Fibroblast of peridontal ligament (primary cell): ENCODE results near the gene TMEM132C.

Source experiments
- DNase-seq: peaks from one replicate; pipeline ENCODE4 v3.0.0-alpha.2; 2010; ENCODE audit errors: extremely low read depth

Gene TMEM132C

DNA sequence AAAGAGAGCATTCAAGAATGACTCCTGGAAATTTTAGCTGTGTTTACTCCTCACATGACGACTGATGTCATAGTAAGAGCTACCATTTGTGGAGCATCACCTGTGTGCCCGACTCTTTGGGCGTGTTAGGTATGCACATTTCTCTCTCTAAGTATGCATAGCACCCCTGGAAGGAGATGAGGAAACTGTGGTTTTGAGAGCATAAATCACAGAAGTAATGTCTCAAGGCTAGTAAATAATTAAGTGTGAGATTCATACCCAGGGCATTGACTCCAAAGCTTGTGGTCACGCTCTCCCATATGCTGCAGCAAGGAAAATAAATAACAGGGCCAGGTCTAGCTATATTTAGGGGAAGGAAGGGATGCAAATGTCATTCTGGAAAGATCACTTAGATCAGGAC, 340.7 kb downstream of the TMEM132C start:
- DNase-seq: no peak

DNA sequence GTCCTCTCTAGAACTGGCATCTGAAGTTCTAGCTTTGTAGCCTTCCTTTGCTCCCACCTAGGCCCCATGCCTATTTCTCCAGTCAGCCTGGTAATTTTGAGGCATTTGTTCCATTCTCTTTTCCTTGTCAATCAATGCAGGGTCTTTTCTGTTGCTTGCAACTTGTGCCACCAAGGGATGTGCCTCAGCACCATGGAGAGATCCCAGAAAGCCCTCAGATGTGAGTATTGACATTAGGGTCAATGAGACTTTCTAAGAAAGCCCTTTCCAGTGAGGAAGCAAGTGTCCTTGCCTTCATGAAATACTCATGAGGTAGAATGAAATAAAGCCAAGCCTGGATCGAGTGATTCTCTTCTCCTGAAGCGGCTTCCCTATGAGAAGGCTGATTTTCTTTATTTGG, 342.9 kb downstream of the TMEM132C start:
- no peak for DNase-seq

DNA sequence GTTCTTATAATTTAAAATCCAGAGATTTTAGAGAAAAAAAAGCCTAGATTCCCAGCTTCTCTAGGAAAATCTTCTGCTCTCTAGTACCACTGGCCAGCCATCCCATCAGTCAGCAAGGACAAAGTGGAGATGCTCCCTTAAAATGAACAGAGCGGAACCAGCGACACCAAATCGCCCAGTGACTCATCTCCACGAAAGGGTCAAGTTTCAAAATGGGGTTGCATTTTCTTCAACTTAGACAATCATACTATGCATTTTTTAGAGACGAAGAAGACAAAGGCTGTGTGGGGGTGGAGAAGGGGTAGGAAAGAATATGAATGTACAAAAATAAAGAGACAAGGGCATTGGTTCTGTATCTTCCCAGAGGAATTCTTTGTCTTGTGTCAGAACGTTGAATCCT, 344.8 kb downstream of the TMEM132C start:
- no peak for DNase-seq

DNA sequence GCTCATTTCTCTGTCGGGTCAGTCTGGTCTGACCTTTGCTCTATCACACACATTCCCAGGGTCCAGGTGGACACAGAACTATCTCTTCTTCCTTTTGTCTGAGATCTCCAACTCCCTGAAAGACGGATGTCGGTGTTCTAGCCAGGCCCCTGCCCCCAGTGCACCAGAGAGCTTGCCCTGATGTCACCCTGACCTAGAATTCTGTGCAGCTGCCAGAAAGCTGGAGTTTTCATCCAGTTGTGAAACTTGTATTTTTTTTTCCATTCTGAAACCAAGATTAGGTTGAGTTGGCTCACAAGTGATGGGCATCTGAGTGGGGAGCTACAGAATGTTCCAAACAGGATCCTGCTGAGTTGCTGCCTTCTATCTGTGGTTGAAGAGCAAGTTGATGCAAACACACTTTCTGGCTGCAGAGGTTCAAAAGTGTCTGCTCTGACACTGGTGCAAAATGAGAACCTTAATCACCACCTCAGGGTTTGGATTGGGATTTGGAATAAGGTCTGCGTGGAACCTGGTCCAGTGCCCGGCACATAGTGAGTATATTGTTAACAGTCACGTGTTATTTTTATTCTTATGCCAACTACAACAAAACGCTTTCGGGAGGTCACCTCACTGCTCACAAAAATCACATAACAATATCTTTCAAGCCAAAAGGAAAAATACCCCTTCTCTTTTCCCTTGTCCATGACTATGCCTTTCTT, 345.3 kb downstream of the TMEM132C start:
- no peak for DNase-seq

DNA sequence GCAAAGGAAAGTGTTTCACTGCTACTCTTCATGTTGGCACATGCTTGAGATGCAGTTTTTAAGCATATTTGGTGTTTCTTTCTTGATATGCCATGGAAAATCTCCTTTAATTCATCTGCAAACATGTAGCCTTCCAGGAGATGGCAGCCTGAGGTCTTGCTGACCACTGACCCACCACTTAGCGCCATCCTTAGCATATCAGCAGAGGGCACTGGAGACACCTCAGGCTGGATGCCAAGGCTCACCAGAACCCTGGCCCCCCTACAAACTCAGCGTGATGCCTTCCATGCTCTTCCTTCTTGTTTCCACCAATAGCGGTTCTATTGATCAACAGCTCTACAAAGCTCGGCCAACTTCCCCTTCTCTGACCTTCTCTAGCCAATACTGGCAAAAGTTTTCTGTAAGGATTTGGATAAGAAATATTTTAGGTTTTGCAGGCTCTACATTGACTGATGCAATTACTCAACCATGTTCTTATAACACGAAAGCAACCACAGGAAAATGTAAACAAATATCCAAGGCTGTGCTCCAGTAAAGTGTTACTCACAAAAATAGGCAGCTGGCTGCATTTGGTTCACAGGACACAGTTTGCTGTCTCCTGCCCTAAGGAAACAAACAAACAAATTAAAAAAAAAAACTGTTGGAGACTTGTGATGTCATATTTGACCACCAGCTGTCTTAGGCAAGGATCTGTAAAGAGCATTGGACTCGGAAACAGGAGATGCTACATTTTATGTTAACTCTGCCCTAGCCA, 347.0 kb downstream of the TMEM132C start:
- no peak for DNase-seq

DNA sequence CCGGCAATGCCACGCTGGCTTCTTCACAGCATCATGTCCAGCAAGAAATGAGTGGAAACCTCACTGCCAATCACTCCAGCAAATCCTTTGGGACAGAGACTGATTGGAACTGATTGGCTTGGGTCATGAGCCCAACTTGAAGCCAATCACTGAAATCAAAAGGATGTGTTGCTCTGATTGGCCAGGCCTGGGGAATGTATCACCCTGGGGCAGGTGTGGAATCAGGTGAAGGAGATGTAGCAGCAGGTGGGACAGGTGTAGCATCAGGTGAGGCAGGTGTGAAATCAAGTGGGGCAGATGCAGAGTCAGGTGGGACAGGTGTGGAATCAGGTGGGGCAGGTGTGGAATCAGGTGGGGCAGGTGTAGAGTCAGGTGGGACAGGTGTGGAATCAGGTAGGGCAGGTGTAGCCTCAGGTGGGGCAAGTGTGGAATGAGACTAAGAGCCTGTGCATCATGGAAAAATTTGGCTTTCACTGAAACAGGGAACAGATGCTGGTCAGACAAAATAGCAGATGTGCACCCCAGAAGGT, 350.4 kb downstream of the TMEM132C start:
- no peak for DNase-seq

DNA sequence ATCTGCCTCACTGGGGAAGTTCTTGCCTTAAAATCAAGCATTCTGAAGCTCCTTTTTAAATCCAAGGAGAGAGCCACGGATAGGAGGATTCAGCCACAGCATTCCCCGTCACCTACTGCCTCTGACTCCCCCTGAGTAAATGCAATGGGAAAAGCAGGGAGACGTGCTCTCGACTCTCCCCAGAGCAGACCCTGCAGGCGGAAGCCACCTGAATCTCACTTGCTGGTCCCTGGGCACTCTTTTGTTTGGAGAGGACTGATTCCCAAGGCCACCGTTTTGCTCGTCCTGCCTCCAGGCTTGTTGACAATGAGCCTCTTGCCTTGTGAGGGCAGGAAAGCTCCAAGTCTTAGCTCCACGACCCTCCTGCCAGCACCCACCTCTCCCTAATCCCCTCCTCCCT, 352.3 kb downstream of the TMEM132C start:
- DNase-seq: no peak

DNA sequence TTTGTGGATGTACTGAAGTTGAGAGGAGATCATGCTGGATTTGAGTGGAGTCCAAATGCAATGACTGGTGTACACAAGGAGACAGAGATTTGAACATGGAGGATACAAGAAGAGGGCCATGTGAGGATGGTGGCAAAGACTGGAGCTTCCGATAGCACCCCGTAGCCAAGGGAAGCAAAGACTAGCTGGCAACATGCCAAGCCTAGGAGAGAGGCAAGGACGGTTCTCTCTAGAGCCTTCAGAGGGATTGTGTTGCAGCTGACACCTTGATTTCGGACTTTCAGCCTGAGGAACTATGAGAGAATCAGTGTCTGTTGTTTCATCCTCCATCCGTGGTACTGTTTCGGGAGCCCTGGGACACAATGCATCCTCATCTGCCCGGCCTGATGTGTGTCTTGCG, 354.3 kb downstream of the TMEM132C start:
- no peak for DNase-seq

DNA sequence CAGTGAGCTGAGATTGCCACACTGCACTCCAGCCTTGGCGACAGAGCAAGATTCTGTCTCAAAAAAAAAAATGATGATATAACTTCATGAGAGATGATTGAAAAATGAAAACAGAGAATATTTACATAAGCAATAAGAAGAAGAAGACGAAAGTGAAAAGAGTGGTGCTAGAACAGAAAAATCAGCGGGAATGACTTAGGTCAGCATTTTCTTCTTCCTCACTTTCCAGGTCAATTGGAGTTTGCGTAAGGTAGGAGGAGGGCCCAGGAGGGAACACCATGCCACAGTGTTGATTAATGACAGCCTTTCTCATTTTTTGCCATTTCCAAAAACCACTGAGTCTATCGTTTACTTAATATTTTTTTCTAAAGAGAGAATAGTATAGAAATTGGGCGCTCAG, 356.8 kb downstream of the TMEM132C start:
- no peak for DNase-seq

DNA sequence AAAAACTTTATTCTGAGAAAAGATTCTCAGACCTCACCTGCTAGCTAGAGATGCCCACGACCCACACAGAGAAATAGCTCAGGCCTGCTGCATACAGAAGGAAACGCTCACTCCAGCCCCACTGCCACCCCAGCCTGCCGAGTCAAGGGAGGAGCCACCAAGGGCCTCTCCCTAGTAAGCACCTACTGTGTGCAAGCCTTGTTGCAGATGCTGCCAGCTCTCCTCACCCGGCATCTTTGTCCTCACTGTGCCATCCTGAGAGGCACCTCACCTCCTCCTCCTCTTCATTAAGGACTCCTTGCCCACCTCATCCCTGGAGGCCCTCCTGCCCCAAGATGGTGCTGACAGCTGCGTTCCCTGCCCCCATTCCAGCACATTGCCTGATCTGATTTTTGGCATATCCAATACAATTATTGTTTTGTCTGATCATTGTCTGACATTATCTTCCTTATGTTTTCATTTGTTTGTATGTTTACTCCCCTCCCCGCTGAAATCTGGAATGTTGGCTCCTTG, 359.9 kb downstream of the TMEM132C start:
- no peak for DNase-seq

DNA sequence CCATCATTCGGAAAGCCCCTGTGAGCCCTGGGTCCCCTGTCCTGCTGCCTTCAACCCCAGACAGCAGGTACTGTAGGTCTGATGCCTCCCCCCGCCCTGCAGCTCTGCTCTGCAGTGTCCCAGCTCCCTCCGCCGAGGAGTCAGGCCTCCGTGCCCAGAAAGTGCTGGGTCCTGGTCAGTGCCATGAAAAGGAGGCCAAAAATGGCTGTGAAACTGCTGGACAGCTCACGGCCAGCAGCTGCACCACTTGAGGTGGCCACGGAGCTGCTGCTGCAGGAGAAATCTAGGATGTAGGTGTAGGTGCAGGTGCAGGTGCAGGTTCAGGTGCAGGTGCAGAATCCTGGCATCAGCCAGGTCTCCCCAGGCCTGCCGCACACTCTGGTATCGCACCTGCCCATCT, 360.7 kb downstream of the TMEM132C start:
- DNase-seq: no peak

DNA sequence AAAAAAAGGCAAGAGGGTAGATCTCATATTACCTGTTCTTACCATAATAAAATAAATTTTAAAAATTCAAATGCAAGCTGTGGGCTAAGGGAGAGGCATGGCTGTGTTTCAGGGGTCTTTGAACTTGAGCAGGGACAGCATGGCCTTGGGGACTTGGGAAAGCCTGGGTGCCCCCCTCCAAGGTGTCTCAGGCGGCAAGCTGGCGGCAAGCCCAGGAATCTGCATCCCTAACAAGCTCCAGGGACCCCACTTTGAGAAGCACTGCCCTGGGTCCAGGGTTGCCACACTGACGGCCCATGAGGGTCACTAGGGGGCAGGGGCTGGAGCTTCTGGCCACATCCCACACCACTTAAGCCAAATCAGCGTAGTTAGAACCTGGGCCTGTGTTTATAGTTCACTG, 363.0 kb downstream of the TMEM132C start:
- no peak for DNase-seq

DNA sequence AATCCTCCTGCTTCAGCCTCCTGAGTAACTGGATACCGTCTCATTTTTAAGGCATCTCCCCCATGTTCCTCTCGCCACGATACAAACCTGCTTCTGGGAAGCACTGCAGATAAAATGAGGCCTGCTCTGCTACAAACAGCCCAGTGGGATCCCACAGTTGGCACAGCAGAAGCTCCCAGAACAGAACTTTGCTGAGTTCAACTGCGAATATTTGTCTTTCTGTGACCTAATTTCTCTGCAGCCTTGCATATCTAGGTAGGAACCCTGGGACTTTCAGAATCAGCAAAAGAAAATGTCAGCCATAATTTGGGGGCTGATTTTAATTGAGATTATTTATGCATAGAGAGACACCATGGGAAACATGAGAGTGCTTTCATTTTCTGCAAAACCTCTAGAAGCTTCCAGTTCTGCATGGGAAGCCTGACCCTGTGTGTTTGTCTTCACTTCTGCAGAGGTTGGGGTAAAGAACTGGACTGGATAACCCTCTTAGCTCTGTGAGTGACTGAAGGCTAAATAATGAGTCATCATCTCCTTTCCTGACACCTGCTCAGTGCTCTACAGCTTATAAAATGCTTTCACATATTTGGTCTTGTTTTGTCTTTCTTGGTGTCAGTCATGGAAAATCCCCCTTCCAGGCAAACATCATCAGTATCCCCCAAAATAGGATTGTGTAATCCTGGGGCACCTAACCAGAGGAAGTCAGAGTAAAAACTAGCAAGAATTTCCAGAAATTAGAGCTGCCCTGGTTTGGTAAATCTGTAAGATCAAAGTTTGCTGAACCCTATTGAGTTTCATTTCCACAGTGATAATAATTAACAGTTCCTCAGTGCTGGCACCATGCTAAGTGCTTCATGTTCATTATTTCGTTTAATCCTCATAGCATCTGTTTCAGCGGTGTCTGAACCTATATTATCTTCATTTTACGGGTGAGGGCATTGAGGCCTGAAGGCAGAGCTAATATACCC, 371.0 kb downstream of the TMEM132C start:
- DNase-seq: no peak

DNA sequence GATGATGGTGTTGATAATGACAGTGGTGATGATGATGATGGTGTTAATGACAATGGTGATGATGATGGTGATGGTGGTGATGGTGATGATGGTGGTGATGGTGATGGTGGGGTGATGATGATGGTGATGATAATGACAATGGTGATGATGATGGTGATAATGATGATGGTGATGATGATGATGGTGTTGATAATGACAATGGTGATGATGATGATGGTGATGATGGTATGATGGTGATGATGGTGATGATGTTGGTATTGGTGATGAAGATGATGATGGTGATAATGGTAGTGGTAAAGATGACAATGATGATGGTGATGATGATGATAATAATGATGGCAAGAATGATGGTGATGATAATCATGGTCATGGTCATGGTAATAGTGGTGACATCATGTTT, 372.1 kb downstream of the TMEM132C start:
- DNase-seq: no peak

DNA sequence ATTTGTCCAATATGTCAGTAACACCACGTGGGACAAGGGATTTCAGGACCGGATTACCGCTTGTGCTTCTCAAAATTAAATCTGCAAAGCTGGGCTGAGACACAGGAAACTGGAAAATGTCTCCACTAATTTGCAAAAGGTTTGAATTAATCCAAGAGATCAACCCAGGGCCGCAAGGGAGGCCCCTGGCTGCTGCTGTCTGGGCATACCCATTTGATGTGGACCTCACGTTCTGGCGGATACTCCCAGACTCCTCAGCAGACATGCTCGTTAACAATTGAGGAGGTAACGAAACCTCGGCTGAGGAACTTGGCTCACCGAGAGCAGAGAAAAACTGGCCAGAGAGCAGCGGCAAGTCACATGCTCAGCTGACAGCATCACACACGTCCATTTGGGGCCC, 376.2 kb downstream of the TMEM132C start:
- no peak for DNase-seq

DNA sequence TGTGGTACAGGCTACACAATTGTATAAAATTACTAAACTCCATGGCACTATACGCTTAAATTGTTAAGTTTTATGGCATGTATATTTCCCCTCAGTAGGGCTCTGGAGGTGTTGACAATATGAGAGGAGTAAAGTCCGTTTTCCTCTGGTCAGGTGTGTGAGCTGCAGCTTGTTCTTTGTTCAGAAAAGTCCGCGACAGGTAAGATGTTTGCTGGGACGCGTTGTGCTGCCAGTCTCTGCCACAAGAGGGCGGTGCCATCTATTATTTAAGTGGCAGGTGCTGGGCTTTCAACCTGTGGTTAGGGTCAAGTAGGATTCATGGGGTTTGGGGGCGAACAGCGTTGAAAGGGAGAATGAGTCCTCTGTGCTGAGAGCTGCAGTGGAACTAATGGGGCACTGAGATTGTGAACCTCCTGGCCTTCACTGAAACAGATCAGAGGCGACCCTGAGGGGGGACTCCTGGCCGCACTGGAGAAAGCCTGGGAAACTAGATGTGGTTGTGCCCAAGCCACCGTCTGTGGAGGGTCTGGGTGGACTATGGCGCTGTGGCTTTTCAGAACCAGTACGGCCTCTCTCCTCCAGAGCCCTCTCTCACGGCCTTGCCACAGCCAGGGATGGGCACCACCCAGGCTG, 377.8 kb downstream of the TMEM132C start:
- DNase-seq: no peak

DNA sequence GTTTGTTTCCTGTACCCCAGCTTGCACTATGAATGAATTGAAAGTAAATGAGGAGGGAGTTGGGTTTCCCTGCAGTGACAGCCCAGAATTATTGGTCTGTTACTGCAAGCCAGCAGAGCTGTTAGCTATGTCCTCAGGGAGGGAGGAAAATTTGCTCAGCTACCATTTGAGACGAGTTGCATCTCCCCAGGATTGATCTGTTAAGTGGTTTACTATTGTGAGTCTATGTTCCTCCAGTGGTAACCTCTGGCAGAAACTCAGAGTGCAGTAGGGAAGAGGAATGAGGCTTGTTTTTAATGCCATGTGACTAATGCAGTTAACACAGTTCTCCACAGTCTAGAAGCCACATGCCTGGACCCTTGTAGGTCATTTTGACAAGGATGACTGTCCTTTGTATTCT, 382.9 kb downstream of the TMEM132C start:
- DNase-seq: no peak

DNA sequence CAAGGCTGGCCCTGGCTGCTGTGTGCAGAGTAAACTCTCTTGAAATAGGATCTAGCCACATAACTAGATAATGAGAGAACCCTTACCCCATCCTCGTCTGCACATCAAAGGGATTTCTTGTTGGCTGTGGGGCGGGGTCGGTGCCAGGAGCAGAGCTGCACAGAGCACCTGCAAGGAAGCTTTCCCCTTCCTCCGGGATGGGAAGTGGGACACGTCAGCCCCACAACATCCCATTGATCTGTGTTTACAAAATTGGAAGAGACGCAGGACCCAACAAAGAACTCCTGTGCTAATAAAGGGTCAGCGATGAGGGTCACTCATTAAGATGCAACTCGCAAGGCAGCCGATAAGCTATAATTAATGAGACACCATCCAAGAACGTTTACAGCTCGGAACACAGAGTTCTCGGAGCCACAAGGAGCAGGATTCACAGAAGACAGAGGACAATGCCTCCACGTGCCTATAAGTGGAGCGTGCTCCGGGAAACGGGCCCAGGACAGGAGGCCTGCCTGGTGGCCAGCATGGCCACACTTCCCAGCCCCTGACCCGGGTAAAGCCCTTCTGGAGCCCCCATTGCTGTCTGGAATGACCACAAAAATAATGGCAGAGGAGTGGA, 385.3 kb downstream of the TMEM132C start:
- no peak for DNase-seq

DNA sequence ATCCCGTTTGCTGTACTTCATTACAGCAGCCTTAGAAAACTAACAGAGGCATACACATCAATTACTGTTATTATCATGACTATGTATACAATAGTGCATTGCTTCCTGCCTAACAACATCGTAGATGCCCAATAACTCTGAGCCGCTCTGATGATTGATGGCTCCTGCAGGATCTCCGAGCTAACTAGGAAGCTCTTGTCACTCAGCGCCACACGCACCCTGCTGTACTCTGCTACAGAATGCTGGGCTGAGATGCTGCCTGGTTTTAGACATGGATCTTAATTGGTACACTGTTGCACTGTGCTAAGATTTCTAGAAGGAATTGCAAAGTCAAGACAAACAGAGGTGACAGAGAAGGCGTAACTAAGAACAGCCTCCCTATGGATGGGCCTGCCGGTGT, 387.5 kb downstream of the TMEM132C start:
- no peak for DNase-seq

DNA sequence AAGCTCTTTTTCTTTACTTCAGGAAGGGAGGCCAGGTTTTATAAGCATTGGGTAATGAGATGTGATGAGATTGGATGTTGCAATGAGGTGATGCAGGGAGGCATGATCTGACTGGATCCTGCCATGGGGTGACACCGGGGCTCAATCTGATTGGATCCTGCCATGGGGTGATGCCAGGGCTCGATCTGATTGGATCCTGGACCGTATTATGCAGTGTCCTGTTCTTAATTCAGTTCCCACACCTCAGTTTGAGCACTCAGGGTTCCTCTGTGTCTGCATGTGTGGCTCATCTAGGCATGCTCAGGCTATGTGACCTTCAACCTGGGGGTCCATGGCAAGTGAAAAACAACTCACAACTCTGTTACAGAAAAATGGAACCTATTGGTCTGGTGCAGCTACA, 390.4 kb downstream of the TMEM132C start:
- DNase-seq: no peak
